Measurements from ENCODE around the gene PIK3R6.
"Not testable (repeated sequence)": the region's sequence is repeated elsewhere in the genome, so short reads cannot be mapped to it uniquely, and the experiment has no call there.

The PIK3R6 gene

GRCh38 chr17:8893621-8894201 is 26.2 kb upstream of the PIK3R6 start:
- DNase-seq (ENCODE audit: low read depth), result no peak

GRCh38 chr17:8893059-8893458 is 25.6 kb upstream of the PIK3R6 start:
- no peak for DNase-seq (ENCODE audit: low read depth)

GRCh38 chr17:8892338-8892690 is 24.8 kb upstream of the PIK3R6 start:
- DNase-seq (ENCODE audit: low read depth), result no peak

- DNase-seq (ENCODE audit: low read depth), result no peak
These were observed 23.2 kb upstream of the PIK3R6 start for GRCh38 chr17:8890671-8891070.

GRCh38 chr17:8889458-8890210 is 22.2 kb upstream of the PIK3R6 start:
- DNase-seq (ENCODE audit: low read depth), result no peak

- DNase-seq (ENCODE audit: low read depth), result no peak
These were observed 21.3 kb upstream of the PIK3R6 start for GRCh38 chr17:8888704-8889302.

GRCh38 chr17:8887834-8888703 is 20.6 kb upstream of the PIK3R6 start:
- DNase-seq (ENCODE audit: low read depth), result no peak

- no peak for DNase-seq (ENCODE audit: low read depth)
These were observed 19.8 kb upstream of the PIK3R6 start for GRCh38 chr17:8887301-8887700.

GRCh38 chr17:8885967-8886684 is 18.7 kb upstream of the PIK3R6 start:
- DNase-seq (ENCODE audit: low read depth), result no peak

- DNase-seq (ENCODE audit: low read depth), result not testable (repeated sequence)
These were observed 17.9 kb upstream of the PIK3R6 start for GRCh38 chr17:8885163-8885966.

GRCh38 chr17:8884336-8884990 is 17.0 kb upstream of the PIK3R6 start:
- DNase-seq (ENCODE audit: low read depth), result no peak

GRCh38 chr17:8883353-8883752 is 15.9 kb upstream of the PIK3R6 start:
- no peak for DNase-seq (ENCODE audit: low read depth)

GRCh38 chr17:8881606-8882005 is 14.1 kb upstream of the PIK3R6 start:
- no peak for DNase-seq (ENCODE audit: low read depth)

- DNase-seq (ENCODE audit: low read depth), result no peak
These were observed 13.0 kb upstream of the PIK3R6 start for GRCh38 chr17:8880466-8880865.

- no peak for DNase-seq (ENCODE audit: low read depth)
These were observed 11.9 kb upstream of the PIK3R6 start for GRCh38 chr17:8879410-8879809.

GRCh38 chr17:8877984-8878383 is 10.5 kb upstream of the PIK3R6 start:
- no peak for DNase-seq (ENCODE audit: low read depth)

GRCh38 chr17:8875957-8876356 is 8.5 kb upstream of the PIK3R6 start:
- DNase-seq (ENCODE audit: low read depth), result no peak

- DNase-seq (ENCODE audit: low read depth), result no peak
These were observed 8.0 kb upstream of the PIK3R6 start for GRCh38 chr17:8875436-8875835.

- no peak for DNase-seq (ENCODE audit: low read depth)
These were observed 6.6 kb upstream of the PIK3R6 start for GRCh38 chr17:8873801-8874715.
